Stimulated activated CD8-positive, alpha-beta memory T cell treated with anti-CD3 and anti-CD28 coated beads, Interleukin-12 subunit alpha, Interleukin-12 subunit beta, amount 100 ng/mL, for 4 hours (primary cell): Measurements from ENCODE around the gene ADAMTS15.

ENCODE experiments used
- DNase-seq: peaks from one replicate; pipeline ENCODE4 v3.0.0-alpha.2; 2020; ENCODE audit warnings: low read depth

ADAMTS15 gene

DNA sequence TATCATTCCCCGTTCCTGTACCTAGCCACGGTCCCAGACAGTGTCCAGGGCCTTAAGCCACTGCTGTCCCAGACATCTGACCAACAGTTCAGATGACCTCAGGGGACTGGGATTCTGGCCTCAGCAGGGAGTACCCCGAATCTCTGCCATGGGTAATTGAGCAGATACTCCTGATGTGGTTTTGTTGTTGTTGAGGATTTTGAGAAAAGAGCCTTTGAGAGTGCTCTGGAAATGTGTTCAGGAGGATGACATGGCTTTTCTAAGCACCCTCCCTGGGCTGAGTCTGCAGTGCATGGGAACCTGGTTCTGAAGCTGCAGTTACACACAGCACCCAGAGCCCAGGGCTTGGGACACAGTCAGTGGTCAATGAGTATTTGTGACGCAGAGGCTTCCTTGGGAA lies 30.4 kb downstream of the ADAMTS15 start:
- DNase-seq, result no peak

DNA sequence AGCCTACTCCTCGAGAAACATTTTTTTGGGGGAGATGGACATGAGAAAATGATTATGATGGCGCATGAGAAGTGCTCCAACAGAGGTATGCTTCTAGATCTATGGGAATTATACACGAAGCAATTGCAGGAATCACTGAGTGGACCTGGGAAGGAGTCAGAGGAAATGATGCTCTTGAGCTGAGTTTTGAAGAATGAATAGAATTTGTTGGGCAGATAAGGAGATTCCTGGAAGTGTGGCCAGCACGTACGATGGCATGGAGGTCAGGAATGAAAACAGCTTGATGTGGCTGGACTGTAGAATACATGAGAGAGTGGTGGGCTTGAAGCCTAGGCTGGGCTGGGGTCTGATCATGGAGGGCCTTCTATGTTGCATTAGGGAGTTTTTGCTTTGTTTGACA lies 31.7 kb downstream of the ADAMTS15 start:
- DNase-seq, result no peak

DNA sequence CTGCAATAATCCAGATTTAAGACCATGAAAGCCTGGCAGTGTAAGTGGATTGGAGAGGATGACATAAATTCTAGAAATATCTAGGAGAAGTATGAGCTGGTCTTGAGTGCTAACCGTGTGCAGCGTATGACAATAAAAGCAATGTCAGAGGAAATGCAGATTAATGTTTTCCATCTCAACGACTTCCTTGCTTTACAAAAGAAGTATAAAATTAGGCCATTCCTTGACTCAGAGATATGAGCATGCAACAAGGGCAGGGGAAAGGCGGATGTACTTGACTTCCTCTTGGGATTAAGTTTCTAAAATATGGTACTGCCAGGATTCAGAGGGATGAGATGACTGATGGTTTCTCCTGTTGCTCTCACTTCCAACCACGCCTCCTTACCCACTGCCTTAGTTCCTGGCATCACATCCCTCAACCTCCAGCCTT lies 32.3 kb downstream of the ADAMTS15 start:
- DNase-seq, result no peak

DNA sequence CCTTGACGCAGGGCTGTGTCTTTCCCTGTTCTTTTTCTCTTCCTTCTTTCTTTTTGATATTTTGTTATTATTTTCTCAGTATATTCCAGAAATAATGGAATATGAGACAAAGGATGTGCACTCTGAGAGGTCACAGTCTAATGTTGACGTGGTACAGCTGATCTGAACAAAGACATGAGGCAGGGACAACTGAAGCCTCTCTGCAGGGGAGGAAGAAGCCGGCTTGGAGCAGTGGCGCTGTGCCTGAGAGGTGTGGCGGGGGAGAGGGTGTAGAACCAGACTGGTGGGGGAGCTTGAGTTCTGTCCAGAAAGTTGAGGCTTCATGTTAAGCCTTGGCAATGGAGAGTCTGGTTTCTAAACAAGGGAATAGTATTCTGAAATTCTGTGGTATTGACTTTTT lies 34.7 kb downstream of the ADAMTS15 start:
- DNase-seq, result no peak

DNA sequence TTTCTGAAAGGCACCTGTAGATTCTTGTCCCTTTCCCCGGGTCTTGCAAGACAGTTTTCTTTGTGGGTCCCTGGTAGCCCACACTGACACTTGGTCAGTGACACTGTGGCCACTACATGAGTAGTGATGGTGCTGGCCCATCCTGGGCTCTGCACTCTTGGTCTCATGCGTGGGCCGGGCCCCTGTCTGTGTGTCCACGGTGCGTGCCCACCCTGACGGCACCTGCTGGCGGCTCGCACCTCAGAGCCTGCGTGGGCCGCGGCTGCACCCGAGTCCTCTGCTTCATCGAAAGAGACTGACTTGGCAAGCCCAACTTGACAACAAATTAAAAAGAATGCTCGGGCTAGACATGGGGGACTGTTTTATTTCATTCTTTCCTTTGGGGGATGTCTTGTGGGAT lies 37.5 kb downstream of the ADAMTS15 start:
- no peak for DNase-seq

DNA sequence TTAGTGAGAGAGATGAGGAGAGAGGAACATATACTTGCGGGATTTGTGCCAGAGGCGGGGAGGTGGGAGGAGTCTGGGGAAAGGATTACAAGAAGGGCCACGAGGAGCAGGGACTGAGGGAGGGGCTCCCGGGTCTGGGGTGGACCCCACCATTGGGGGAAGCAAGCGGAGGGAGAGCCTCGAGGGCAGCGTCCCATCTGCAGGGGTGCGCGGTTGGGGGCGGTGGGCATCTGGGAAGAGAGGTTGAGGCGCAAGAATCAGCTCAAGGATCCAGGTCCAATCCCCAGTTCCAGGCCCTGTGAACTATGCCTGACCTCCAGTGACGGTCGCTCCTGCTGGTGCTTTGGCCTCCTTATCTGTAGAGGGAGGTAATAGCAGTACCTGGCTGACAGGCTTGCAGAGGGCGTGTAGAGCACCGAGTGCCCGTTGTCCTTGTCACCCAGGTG lies 38.0 kb downstream of the ADAMTS15 start:
- no peak for DNase-seq

DNA sequence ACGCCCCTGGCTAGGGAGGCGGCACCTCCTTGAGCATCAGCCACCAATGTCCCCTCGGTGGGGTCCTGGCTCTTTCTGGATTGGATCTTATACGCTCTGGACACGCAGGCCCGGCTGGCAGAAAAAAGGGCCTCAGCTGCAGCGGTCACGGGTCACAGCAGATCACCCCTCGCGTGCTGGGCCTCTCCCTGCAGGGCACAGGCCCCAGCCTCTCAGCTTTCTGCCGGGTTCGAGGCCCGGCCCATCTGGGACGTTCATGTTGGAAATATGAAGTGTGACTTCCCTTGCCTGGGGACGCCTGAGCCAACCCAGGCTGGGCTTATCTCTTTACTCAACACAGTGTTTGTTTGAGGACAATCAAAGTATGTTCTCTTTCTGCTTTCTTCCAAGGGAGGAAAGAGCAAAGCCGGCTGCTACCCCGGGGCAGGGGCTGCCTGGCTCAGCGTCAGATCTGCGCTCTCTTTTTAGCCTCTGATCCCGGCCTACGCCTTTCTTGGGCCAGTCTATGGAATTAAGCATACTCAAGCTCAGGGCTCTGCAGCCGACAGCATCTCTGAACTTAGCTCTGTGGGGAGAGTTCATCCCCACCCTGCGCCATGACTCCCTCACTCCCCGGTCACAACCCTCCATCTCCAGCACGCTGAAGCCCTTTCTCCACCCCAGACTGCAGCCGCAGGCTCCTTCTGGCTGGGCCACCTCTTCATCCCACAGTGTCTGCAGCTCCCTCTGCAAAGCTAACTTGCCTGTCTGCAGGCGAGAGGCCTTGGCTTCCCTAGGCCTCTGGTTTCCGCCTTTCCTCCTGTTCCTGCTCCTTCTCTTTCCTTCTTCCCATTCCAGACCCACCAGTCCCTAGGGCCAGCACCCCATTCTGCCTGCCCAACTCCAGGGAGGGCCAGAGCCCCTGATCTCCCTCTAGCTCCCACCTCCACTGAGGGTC lies 38.8 kb downstream of the ADAMTS15 start:
- no peak for DNase-seq

DNA sequence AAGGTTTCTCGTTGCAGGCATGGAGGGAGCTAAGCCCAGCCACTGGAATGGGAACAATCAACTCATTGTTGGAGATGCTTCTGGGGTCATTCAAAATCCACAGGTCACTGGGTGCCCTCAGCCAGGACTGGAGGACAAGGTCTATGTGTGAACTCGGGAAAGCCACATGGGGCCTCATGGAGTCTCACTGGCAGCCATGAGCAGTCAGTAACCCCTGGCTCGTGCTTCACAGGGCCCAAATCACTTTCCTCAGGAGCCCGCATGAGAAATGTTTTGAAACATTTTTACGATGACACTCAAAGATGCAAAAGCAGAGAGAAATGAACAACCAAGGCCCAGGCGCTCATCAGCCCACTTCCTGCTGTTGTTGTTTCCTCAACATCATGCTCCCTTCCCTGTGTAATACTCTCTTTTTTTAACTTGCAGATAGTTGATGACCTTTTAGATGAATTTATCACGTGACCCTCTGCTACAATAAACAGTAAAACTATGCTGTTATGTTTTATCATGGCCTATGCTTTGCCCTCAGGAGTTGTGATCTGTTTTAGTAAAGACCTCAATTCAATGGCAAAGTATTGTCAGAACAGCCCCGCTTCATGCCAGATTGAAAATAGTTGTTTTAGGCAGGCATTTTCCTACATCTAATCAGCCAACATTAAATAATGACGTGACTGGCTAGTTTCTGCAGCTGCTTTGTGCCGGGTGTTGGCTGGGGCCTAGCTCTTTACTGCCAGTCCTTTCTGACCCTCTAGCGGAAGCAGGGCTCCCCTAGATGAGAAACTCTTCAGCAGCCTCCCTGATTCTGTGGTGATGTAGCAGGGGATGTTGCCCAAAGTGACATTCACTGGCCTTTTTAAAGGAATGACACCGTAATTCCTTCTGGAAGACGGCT lies 39.7 kb downstream of the ADAMTS15 start:
- no peak for DNase-seq

DNA sequence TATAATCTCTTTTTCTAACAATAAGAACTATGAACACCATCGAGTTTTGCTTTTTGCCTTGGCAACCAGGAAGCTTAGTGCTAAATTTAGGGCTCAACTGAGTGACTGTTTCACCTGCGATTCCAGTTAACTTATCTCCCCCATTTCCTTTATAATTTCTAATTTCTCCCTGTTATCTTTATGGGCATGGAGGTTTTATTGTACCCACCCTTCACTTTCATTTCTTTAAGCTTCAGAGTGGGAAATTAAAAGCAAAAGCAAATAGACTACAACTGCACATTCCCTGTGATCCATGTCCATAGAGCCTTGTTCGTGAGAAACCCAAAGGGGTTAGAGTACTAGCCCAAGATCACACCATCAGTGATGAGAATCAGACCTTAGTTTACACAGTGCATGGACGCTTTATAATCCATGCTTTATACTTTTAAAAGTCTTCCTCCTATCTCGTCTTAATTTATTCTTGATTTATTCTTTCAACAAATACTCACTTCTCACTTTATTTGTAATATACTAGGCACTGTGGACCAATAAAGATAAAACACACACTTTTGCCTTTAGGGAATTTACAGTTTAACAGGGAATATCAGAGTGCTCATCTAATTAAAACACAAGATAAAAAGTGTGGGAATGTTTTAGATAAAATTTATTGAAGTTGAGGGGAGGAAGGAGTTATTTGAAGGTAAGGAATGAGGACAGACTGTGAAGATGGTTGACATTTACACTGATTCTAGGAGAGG lies 40.6 kb downstream of the ADAMTS15 start:
- no peak for DNase-seq

DNA sequence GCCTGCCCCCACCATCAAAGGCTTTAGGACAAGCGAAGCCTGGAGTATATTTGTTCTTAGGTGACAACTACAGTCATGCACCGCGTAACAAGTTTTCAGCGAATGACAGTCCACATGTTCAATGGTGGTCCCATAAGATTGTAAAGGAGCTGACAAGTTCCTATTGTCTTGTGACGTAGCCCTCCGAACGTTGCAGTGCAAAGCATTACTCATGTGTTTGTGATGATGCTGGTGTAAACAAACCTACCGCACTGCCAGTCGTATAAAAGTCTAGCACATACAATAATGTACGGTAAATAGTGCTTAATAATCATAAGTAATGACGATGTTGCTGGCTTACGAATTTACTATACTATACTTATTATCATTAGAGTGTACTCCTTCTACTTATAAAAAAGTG lies 41.3 kb downstream of the ADAMTS15 start:
- DNase-seq, result no peak

DNA sequence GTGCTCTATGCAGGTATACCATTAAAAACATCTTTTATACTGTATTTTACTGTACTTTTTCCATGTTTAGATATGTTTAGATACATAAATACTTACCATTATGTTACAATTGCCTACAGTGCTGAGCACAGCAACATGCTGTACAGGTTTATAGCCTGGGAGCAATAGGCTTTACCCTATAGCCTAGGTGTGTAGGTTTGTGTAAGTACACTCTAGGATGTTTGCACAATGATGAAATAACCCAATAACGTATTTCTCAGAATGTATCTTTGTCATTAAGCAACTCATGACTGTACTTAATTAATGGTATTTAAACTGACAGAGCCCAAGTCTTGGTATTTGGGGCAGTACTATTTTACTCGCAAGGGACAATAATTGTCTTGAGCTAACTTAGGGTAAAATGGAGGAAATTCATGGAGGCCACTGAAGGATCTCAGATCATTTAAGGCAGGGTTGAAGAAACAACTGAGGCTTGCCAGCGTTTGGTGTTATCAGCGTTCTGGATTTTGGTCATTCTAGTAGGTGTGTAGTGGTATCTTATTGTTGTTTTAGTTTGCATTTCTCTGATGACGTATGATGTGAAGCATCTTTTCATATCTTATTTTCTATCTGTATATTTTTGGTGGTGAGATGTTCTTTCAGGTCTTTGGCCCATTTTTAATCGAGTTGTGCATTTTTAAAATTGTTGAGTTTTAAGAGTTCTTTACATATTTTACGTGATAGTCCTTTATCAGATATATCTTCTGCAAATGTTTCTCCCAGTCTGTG lies 42.4 kb downstream of the ADAMTS15 start:
- DNase-seq, result no peak

DNA sequence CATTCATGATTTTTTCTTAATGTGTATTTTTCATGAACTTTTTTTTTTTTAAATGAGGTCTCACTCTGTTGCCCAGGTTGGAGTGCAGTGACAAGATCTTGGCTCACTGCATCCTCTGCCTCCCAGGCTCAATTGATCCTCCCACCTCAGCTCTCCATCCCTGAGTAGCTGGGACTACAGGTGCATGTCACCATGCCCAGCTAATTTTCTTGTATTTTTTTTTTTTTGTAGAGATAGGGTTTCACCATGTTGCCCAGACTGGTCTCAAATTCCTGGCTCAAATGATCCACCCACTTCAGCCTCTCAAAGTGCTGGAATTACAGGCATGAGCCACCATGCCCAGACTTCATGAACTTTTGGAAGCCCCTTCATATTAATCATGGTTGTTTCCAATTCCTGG lies 49.7 kb downstream of the ADAMTS15 start:
- no peak for DNase-seq

DNA sequence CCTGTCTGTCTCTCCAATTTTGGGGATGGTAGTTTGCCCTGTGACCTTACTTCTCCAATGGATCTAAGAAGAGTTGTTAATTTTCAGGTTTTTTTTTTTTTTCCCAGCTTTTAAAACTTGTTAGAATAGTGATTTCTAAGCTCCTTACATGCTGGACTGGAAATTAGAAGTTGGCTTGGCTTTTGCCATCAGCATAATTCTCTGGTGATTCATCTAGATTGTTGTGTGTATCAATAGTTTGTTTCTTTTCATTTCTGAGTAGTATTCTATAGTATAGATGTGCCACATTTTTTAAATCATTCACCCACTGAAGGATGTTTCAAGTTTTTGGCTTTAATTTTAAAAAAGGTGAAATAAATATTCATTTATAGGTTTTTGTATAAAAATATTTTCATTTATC lies 51.4 kb downstream of the ADAMTS15 start:
- DNase-seq, result no peak

DNA sequence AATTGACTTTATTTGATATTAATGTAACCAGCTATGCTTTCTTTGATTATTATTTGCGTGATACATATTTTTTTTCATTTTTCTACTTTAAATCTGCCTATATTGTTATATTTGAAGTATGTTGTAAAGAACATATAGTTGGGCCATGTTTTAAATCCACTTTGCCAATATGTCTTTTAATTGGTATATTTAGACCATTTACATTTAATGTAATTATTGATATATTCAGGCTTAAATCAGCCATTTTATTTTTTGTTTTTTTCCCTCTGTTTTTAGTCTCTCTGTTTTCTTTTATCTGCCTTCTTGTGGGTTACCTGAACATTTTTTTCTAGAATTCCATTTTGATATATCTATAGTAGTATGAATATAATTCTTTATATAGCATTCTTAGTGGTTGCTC lies 55.9 kb downstream of the ADAMTS15 start:
- no peak for DNase-seq

DNA sequence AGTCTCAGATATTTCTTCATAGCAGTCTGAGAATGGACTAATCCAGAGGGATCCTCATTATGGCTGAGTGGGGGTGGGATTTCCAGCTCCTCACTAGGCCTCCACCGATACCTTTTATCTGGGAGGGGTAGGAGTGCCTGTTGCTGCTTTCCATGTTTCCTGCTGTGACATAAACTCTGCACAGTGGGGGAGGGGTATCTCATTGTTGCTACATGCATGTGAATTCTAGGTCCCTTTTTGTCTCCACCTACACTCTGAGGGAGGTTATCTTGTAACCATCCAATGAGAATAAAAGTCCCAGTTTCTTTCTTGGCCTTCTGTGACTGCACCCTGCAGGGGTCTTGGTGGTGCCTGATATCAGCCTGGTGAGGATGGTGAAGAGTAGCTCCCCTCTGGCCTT lies 60.5 kb downstream of the ADAMTS15 start:
- DNase-seq, result no peak

DNA sequence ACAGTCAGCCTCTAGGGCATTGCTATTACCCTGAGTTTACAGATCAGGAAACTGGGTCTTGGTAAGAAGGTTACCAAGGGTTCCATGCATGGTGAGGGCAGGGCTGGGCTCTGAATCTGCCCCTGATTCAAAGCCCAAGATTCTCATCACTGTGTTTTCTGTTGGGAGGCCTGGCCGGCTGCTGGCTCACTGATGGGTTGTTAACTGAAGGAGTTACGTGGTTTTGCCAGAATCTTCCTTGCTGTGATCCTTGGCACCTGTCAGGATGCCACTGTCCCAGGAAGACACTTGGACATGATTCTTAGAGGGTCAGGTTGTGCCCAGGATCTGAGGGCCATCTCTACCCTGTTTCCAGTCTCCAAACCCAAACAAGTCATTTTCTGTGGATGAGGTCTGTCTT lies 61.5 kb downstream of the ADAMTS15 start:
- DNase-seq, result no peak

DNA sequence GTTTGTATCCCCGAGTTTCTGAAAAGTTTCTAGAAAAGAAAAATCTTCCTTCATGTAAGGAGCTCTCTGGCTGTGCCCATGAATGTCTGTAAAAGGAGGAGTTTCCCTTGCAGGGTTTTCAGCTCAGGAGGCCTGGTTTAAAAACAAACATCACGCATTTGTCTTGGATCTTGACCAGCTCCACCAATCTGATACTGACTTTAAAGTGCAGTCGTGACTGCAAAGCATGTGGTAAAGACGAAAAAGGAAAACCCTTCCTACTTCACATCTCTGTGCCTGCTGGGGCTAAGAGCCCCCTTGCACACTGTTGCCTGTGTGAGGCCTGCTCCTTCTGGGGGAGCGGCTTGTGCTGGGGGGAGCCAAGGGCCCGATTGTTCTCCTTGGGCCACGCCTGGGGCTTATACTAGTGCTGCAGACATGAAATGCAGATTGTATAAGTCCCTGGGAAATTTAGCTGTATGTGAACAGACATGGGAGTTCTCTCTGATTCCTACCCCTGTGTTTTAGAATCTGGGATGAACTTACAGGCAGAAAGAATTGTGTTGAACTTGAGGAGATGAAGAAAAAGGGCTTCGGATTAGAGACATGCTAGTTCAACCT lies 62.1 kb downstream of the ADAMTS15 start:
- no peak for DNase-seq

DNA sequence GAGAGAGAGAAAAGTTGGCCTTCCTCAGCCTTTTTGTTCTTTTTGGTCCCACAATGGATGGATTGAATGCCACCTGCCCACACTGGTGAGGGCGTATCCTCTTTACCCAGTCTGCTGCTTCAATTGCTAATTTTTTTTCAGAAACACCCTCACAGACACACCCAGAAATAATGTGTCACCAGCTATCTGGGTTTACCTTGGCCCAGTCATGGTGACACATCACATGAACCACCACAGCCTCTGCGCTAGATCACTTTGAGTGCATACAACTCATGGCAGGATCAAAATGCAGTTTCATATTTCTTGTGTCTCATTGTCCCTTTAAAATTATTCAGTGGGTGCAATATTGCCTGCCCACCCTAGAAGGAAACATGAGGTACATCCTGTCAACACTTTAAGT lies 63.3 kb downstream of the ADAMTS15 start:
- DNase-seq, result no peak

DNA sequence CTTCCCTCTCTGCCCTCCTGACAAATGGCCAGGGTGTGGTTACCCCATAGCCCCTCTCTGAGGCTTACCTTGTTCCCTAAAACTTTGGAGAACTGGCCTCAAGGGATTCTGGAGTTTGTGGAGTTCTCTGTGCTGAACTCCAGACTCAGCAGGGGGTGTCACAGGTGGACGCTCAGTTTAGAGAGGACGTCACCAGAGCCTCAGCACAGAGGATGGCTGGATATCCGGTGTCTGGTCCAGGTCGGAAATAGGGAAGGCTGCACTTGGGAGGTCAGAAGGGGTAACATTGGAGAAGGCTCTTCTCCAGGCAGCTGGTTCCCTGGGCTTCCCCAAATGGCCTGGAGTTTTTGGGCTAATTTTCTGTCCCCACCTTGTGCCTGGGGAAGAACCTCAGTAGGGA lies 64.2 kb downstream of the ADAMTS15 start:
- DNase-seq, result no peak

DNA sequence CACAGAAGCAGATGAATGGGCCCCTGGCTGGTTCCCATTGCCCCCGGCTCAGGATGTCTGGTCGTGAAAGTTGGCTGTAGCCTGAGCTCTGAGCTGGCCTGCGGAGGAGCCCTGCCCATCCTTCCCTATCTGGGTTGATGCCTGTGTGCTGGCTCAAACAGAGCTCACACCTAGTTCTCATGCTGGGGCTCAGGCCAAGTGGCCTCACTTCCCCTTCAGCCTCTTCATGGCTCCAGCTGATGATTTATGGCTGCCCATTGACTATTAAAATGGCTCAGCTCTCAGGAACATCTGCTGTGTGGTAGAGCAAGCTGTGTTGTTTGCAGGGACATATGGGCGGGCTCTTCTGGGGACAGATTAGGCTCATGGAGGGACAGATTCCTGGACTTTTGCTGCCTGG lies 64.7 kb downstream of the ADAMTS15 start:
- DNase-seq, result no peak

DNA sequence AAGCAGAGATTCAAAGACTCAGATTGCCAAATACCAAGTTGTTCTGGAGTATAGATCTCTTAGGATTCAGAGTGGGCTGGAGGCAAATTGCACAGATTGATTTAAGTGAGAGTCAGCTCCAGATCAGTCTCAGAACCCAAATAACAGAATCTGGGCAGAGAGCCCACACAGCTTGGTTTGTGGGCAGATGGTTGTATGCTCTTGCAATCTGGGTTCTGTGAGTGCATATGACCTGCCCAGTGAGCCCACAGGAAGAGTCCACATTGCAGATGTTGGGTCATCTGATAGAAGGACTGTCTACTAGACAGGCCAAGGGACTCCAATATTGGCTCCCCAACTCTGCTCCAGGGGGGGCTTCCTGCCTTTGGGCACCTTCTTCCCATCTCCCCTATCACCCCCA lies 65.9 kb downstream of the ADAMTS15 start:
- DNase-seq, result no peak
